GM06990 (cell line): ENCODE data around the gene MED29.

Experiments
- DNase-seq: peaks from one replicate; pipeline ENCODE4 v3.0.0-alpha.2; 2011; ENCODE audit not compliant: insufficient read length; ENCODE audit errors: extremely low read depth
- H3K27me3 ChIP-seq: replicated peaks from 2 replicates; pipeline ENCODE4 v1.6.0; 2011; ENCODE audit warnings: low read length; ENCODE audit not compliant: control insufficient read depth, insufficient read depth
- H3K36me3 ChIP-seq: 2 replicates; pipeline ENCODE4 v1.5.1; 2011; ENCODE audit warnings: low read length; ENCODE audit not compliant: control insufficient read depth, insufficient read depth
- H3K4me3 ChIP-seq: replicated peaks from 2 replicates; pipeline ENCODE4 v1.5.1; 2011; ENCODE audit warnings: low read depth, mild to moderate bottlenecking, control low read depth, low read length
- TF ChIP-seq, protein P1 (sequence below): IDR thresholded peaks from 2 replicates; pipeline ENCODE4 v1.5.1; 2011; ENCODE audit warnings: low read length, control low read depth, mild to moderate bottlenecking, inconsistent platforms; ENCODE audit not compliant: insufficient read depth, poor library complexity, severe bottlenecking

The MED29 gene

DNA sequence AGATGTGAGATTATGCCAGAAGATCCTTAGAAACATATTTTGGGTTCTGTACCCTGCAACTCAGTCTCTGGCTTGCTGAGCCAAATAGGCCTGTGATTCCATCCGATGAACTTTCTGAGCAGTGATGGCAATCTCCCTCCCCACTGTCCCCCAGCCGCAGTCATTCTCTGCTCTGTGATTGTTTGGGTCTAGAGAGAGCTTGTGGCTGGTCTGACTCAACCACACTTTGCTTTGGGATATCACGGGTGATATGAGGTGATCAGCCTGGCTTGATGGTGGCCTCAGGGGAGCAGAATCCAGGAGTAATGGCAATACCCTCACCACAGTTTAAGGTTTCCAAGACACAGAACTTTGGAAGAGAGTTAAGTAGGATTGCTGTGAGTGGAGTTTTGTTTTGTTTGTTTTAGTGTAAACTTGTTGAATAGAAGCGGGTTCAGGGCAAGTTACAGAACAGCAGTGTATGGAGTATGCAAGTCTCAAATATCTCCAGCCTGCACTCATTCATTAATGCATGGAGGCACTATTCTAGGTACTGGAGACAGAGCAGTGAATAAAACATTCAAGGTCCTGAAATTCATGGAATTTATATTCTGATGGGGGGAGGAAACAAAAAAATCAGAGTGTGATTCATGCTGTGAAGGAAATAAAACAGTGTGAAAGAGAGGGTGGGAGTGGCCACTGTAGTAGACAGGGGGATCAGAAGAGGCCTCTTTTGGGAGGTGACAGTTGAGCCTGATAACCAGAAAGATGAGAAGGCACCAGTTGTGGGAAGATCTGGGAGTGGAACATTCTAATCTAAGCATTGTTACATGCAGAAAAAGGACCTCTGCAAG lies 43.6 kb upstream of the MED29 start:
- DNase-seq, result no peak
- TF ChIP-seq, protein P1, sequence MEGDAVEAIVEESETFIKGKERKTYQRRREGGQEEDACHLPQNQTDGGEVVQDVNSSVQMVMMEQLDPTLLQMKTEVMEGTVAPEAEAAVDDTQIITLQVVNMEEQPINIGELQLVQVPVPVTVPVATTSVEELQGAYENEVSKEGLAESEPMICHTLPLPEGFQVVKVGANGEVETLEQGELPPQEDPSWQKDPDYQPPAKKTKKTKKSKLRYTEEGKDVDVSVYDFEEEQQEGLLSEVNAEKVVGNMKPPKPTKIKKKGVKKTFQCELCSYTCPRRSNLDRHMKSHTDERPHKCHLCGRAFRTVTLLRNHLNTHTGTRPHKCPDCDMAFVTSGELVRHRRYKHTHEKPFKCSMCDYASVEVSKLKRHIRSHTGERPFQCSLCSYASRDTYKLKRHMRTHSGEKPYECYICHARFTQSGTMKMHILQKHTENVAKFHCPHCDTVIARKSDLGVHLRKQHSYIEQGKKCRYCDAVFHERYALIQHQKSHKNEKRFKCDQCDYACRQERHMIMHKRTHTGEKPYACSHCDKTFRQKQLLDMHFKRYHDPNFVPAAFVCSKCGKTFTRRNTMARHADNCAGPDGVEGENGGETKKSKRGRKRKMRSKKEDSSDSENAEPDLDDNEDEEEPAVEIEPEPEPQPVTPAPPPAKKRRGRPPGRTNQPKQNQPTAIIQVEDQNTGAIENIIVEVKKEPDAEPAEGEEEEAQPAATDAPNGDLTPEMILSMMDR, result no peak
- H3K4me3 ChIP-seq, result no peak overlapping the region
- peaks cover 4% of the 10 kb centered on the region for H3K36me3 ChIP-seq
- no peaks in the 10 kb centered on the region for H3K27me3 ChIP-seq

DNA sequence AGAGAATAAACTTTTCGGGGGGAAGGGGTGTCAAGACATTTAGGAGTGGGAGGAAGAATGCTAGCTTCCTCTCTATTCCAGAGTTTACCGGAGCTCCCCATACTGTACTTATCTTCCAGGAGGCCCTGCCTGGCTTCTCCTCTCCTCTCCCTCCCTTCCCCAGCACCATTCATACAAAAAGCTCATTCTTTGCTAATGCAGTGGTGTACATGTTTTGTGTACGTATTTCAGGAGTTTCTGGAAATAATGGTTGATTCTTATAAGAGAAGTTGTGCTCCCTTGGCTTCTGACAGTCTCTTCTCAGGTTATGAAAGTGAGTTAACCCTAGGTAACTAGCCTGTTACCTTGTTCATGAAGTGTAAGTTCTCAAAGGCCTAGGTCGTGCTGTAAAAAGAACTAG lies 41.9 kb upstream of the MED29 start:
- no peak for DNase-seq
- Histone ChIP-seq H3K36me3 (peaks cover 5% of the 10 kb centered on the region), H3K27me3 (no peaks in the 10 kb centered on the region), H3K4me3 (no peak overlapping the region)
- TF ChIP-seq, protein P1, result no peak

DNA sequence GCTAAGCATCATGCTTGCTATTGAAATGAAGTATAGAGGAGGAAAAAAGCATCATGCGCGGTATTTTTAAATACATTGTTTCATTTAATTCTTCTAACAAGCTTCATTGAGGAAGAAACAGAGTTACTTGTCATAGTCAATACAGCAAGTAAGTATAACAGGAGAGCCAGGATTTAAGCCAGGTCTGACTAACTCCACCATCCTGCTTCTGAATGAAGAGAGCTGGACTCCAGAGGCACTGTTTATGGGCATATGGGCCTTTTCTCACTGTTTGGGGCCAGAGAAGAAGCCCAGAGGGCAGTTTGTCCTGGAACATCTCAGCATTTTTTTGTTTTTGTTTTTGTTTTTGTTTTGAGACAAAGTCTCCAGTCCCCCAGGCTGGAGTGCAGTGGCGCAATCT lies 41.0 kb upstream of the MED29 start:
- no peaks in the 10 kb centered on the region for H3K27me3 ChIP-seq
- DNase-seq, result no peak
- H3K4me3 ChIP-seq, result no peak overlapping the region
- peaks cover 6% of the 10 kb centered on the region for H3K36me3 ChIP-seq
- TF ChIP-seq, protein P1, result no peak

DNA sequence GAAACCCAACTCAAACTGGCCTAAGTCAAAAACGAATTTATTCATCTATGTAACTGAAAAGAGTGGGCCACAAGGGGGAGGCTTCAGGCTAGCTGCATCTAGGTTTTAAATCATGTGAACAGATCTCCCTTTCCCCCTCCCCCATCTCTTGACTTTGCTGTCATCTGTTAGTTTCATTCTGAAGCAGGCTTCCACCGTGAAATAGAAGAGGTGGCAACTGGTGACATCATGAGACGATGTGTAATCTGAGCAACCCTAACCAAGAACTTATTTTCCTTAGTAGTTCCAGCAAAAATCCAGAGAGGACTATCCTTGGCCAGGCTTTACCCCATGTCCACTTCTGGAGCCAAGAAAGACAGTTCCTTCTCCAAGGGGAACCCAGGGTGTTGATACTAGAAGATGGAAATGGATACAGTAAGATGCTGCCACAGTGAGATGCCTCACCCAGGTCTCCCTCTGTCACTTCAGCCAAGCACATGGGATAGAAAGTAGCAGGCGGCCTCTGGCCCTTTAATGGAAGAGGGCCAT lies 39.6 kb upstream of the MED29 start:
- no peak overlapping the region for H3K4me3 ChIP-seq
- H3K36me3 ChIP-seq, result peaks cover 16% of the 10 kb centered on the region
- peak; percentile 65 for DNase-seq
- H3K27me3 ChIP-seq, result no peaks in the 10 kb centered on the region
- TF ChIP-seq, protein P1, result peak; percentile 44

DNA sequence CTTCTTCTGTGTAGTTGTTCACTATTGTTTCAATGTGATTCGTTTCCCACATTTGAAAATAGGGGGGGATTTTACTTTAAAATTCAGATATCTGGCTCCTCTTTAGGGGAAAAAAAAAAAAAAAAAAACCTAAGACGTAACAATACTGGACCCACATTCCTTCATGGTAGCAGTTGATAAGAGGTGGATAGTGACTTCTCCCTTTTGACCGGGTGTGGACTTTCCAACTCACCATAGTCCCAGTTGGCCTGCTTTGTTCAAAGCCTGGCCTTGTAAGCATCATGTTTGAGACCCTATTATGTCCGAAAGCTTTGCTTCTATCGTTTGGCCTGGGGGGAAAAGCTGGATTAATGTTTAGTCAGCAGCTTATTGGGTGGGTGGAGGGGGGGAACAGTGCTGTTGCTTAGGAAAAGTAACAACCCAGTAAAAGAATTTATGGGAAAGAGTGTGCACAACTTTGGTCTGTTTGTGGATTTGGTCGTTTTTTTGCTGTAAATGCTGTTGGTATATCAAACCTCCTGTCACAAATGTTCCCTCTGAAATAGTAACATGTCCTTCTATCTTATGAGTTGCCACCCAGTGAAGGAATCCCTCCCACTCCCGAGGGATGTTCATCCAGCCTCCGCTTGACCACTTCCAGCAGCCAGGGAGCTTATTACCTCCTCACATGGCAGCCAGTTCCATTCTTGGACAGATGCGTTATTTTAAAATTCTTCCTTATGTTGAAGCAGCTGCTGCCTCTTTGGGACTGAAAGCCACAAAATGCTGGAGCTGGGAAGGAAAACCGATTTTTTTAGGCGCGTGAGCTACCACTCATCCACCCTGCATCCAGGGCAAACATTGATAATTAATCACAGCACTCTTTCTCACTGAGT lies 38.6 kb upstream of the MED29 start:
- Histone ChIP-seq H3K4me3 (no peak overlapping the region), H3K36me3 (peaks cover 24% of the 10 kb centered on the region), H3K27me3 (no peaks in the 10 kb centered on the region)
- TF ChIP-seq, protein P1, result no peak
- no peak for DNase-seq
